Upper lobe of left lung (tissue), 6 donors: ENCODE data around the gene PPIA. TPM values are rescaled to one million over a fixed set of nuclear protein-coding genes. Genes with fewer than 3 reads are reported as not detected.
A peak's percentile ranks its signal among the peaks of the same experiment; 100 is the strongest.

Experiments used
- ATAC-seq, 2 donors: fragments of 200-7000 bp; cut with Tn5 transposase; one replicate each; pipeline ENCODE4 v1.9.1; 2022; ENCODE audit warnings: mild to moderate bottlenecking in 2 of 2, moderate library complexity in 2 of 2; ENCODE audit not compliant: low FRiP score in 2 of 2
- DNase-seq, 2 donors: peaks; one replicate each; pipeline ENCODE4 v3.0.0-alpha.2; 2019 to 2020
- H3K27ac ChIP-seq, 4 donors: fragments of 200-600 bp; sonication (generic); one replicate each; pipeline ENCODE4 v1.5.1; 2016 to 2019
- H3K27me3 ChIP-seq, 4 donors: fragments of 200-600 bp; sonication (generic); one replicate each; pipeline ENCODE4 v1.5.1; 2017 to 2019
- H3K36me3 ChIP-seq, 4 donors: fragments of 200-600 bp; sonication (generic); one replicate each; pipeline ENCODE4 v1.5.1; 2016 to 2019
- H3K4me1 ChIP-seq, 4 donors: fragments of 200-600 bp; sonication (generic); one replicate each; pipeline ENCODE4 v1.5.1; 2018 to 2019
- H3K4me3 ChIP-seq, 4 donors: fragments of 200-600 bp; sonication (generic); one replicate each; pipeline ENCODE4 v1.5.1; 2017 to 2019; ENCODE audit warnings: mild to moderate bottlenecking in 2 of 4, moderate library complexity in 1 of 4
- H3K9me3 ChIP-seq, 4 donors: fragments of 200-600 bp; sonication (generic); one replicate each; pipeline ENCODE4 v1.5.1; 2018 to 2019
- EP300 ChIP-seq, 4 donors: sonication (generic); formaldehyde crosslinking; IDR thresholded peaks; one replicate each; pipeline ENCODE4 v1.5.1; 2017; ENCODE audit warnings: antibody characterized with exemption in 4 of 4, control low read depth in 2 of 4
- POLR2A ChIP-seq, 4 donors: fragments of 450-650 bp; IDR thresholded peaks; one replicate each; pipeline ENCODE4 v1.5.1; 2016 to 2017; ENCODE audit warnings: antibody characterized with exemption in 4 of 4, mild to moderate bottlenecking in 2 of 4
- POLR2AphosphoS5 ChIP-seq, 2 donors: sonication (generic); formaldehyde crosslinking; IDR thresholded peaks; one replicate each; pipeline ENCODE4 v1.5.1; 2017; ENCODE audit warnings: antibody characterized with exemption in 2 of 2
- WGBS, 2 donors: methylation state at CpG; one replicate each; pipeline ENCODE4 v1.1.5; 2017 to 2018; 5-methylcytosine and 5-hydroxymethylcytosine counted together
- total RNA-seq, 6 donors: library from RNA; depleted of rRNA in 4 of 6; stranded (reverse); fragments of >200 nt in 4 of 6; gene quantifications; one replicate each; pipeline versions ENCODE4 v1.1.0 to v1.2.1, GENCODE V29; 2016 to 2021
- TF ChIP-seq, protein P1 (sequence below), 6 experiments: fragments of 450-650 bp in 4 of 6; fragments of 200-600 bp in 2 of 6; sonication (generic) in 2 of 6; IDR thresholded peaks; one replicate each; pipeline ENCODE4 v1.5.1; 2016 to 2019; ENCODE audit warnings: antibody characterized with exemption in 6 of 6
- donor health status: DM: no; HTN: no; CAD: no; lungs with moderate emphysema.
- donor health status: DM: no; HTN: yes; CAD: no; lungs with severe emphysema.

The PPIA gene
- 1,000 to 10,000 TPM in 5 of 6 donors, 100 to 1,000 TPM in 1; 351 to 1,606 (median 1,253) TPM for total RNA-seq

DNA sequence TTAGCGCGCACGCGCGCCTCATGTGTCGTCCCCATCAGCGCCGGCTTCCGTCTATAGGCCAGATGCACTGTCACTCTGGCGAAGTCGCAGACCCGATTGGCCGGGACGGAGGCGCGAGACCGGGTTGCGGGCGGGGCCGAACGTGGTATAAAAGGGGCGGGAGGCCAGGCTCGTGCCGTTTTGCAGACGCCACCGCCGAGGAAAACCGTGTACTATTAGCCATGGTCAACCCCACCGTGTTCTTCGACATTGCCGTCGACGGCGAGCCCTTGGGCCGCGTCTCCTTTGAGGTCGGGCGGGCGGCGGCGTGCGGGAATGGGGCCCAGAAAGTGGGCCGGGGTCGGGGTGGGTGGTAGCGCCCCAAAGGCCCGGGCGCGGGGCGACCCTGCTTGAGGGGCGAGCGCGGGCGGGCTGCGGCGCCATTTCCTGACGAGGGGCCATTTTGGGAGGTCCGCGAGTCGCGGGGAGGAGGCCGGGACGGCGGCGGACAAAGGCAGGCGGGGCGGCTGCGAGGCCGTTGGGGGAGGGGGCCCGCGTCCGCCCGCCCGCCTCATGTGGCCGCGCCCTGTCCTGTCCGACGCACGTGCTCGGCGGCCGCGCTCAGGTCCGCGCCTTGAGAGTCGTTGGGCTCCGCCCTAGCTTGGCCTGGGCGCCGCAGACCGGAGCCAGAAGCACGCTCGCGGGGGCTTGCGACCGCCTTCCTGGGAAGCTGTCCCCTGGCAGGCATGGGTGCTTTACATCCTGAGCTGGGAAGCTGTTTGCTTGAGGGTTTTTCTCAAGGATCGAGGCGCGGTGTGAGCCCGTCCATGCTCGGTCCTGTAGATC, at the start of gene PPIA:
Gene PPIA (plus strand): TSS at position 178 of the 825 bp plus-strand sequence. CDS start 44 bp downstream, at position 222.
- no peaks in the 10 kb centered on the region for H3K27me3 ChIP-seq
- H3K27ac ChIP-seq, result peak within 1 kb of the TSS; percentile 97 to 100 (median 100)
- TF ChIP-seq, protein P1, sequence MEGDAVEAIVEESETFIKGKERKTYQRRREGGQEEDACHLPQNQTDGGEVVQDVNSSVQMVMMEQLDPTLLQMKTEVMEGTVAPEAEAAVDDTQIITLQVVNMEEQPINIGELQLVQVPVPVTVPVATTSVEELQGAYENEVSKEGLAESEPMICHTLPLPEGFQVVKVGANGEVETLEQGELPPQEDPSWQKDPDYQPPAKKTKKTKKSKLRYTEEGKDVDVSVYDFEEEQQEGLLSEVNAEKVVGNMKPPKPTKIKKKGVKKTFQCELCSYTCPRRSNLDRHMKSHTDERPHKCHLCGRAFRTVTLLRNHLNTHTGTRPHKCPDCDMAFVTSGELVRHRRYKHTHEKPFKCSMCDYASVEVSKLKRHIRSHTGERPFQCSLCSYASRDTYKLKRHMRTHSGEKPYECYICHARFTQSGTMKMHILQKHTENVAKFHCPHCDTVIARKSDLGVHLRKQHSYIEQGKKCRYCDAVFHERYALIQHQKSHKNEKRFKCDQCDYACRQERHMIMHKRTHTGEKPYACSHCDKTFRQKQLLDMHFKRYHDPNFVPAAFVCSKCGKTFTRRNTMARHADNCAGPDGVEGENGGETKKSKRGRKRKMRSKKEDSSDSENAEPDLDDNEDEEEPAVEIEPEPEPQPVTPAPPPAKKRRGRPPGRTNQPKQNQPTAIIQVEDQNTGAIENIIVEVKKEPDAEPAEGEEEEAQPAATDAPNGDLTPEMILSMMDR (IDR thresholded peaks at IDR 0.05), result peak in 2 of 6 experiments; percentile 5 to 7
- TF ChIP-seq EP300 (IDR thresholded peaks at IDR 0.05) (no peak), POLR2A (IDR thresholded peaks at IDR 0.05) (peak in 3 of 4 donors; percentile 91 to 97 (median 97)), POLR2AphosphoS5 (IDR thresholded peaks at IDR 0.05) (peak; percentile 87 to 94)
- peaks cover 14 to 29% (median 21%) of the 10 kb centered on the region in 4 donors for H3K36me3 ChIP-seq
- no peaks in the 10 kb centered on the region for H3K9me3 ChIP-seq
- H3K4me3 ChIP-seq, result peak within 1 kb of the TSS; percentile 74 to 80 (median 76)
- ATAC-seq (peak; percentile 96 to 97), DNase-seq (peak; percentile 96 to 99)
- WGBS, 2 donors, result 0% methylated on average over 38 to 42 of the region's 99 CpGs
- H3K4me1 ChIP-seq, result peaks cover 23 to 37% (median 28%) of the 10 kb centered on the region in 4 donors

GRCh38 chr7:44748045-44748947, 48.2 kb upstream of the PPIA start, which contains the start of gene ZMIZ2:
ZMIZ2 (plus strand) TSS chr7:44748847; CDS start chr7:44756250, 7,403 bp downstream.
- DNase-seq (peak; percentile 96 to 99), ATAC-seq (peak; percentile 98 to 99)
- Histone ChIP-seq H3K4me3 (peak within 1 kb of the TSS; percentile 67 to 99 (median 96)), H3K36me3 (peaks cover 0 to 4% (median 1%) of the 10 kb centered on the region in 4 donors), H3K27ac (peak within 1 kb of the TSS; percentile 95 to 98 (median 97)), H3K4me1 (peaks cover 36 to 43% (median 39%) of the 10 kb centered on the region in 4 donors), H3K9me3 (no peaks in the 10 kb centered on the region), H3K27me3 (no peaks in the 10 kb centered on the region)
- TF ChIP-seq POLR2AphosphoS5 (IDR thresholded peaks at IDR 0.05) (peak; percentile 35 to 68), POLR2A (IDR thresholded peaks at IDR 0.05) (peak in 2 of 4 donors; percentile 52 to 81), EP300 (IDR thresholded peaks at IDR 0.05) (no peak)
- TF ChIP-seq, protein P1 (IDR thresholded peaks at IDR 0.05), result peak in 1 of 6 experiments; percentile 12
- WGBS, 2 donors, result 6 to 12% methylated on average over 5 to 22 of the region's 92 CpGs

DNA sequence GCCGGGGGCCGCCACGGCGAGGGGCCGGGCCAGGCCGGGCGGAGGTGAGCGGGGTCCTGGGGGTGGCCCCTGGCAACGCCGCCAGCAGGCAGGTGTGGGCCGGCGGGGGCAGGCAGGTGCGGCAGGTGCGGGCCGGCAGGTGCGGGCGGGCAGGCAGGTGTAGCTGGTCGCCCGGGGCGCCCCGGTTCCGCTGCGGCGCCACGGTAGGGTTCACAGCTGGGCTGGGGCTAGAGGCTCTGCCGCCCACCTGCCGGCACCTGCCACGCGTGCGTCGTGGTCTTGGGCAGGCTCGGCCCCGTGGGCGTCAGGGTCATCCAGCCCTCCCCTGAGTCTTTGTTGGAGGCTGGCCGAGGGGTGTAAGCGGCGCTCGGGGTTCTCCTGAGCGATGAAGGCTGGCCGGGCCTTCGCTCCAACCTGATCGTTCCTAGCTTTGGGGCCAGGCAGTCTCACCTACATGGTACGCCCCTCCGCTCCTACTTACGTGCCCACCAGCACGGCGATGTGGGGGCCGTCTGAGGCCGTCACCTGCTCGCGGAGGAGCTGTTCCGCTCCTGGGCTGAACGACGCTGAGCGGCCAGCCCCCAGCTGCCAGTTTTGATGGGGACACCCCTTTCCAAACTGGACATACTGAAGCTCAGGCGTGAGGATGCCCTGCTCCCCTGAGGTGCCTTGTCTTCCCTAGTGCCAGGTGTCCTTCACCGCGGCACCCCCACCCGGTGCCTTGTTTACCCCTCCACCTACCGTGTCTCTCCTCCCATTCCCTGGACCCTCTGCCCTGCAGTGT, 47.3 kb upstream of the PPIA start:
- no peak for TF ChIP-seq POLR2A (IDR thresholded peaks at IDR 0.05)
- no peak for TF ChIP-seq EP300 (IDR thresholded peaks at IDR 0.05)
- TF ChIP-seq, protein P1 (IDR thresholded peaks at IDR 0.05), result no peak
- TF ChIP-seq POLR2AphosphoS5 (IDR thresholded peaks at IDR 0.05), result no peak
- Histone ChIP-seq H3K36me3 (peaks cover 0 to 4% (median 1%) of the 10 kb centered on the region in 4 donors), H3K27me3 (no peaks in the 10 kb centered on the region), H3K4me3 (peak overlapping the region; percentile 67 to 99 (median 96)), H3K27ac (peak overlapping the region; percentile 95 to 98 (median 97)), H3K9me3 (no peaks in the 10 kb centered on the region), H3K4me1 (peaks cover 36 to 48% (median 40%) of the 10 kb centered on the region in 4 donors)
- WGBS, 2 donors, result 1 to 4% methylated on average over 6 to 21 of the region's 60 CpGs
- ATAC-seq, result no peak
- DNase-seq, result peak in 1 of 2 donors; percentile 75

GRCh38 chr7:44749992-44750391, 46.5 kb upstream of the PPIA start:
- WGBS, 2 donors, result 86 to 100% methylated on average over 2 of the region's 2 CpGs
- H3K9me3 ChIP-seq, result no peaks in the 10 kb centered on the region
- TF ChIP-seq POLR2A (IDR thresholded peaks at IDR 0.05) (no peak), EP300 (IDR thresholded peaks at IDR 0.05) (no peak), POLR2AphosphoS5 (IDR thresholded peaks at IDR 0.05) (no peak)
- TF ChIP-seq, protein P1 (IDR thresholded peaks at IDR 0.05), result no peak
- H3K27me3 ChIP-seq, result no peaks in the 10 kb centered on the region
- no peak for ATAC-seq
- peak overlapping the region in 3 of 4 donors; percentile 67 to 99 (median 94) for H3K4me3 ChIP-seq
- peaks cover 0 to 4% (median 1%) of the 10 kb centered on the region in 4 donors for H3K36me3 ChIP-seq
- H3K4me1 ChIP-seq, result peaks cover 41 to 57% (median 45%) of the 10 kb centered on the region in 4 donors
- no peak for DNase-seq
- H3K27ac ChIP-seq, result peak overlapping the region in 2 of 4 donors; percentile 95 to 97
